ENCODE measurements around the gene BAZ2B. TPM values are rescaled to one million over a fixed set of nuclear protein-coding genes. Genes with fewer than 3 reads are reported as not detected.

The BAZ2B gene
- total and polyA plus RNA-seq, 2 of the 13 experiments (the other 11 are each of a cell fraction or from before 2014, with no cell fraction given): 14.0 to 15.1 TPM

GRCh38 chr2:159286709-159287441 is 329.5 kb downstream of the BAZ2B start (continued):
- TF ChIP-seq KMT2A (CRISPR knock-in tag; IDR thresholded peaks at IDR 0.05): peak; percentile 37; the same call in 1 of the 2 replicates
- TF ChIP-seq TARDBP (CRISPR knock-in tag; IDR thresholded peaks at IDR 0.05): no peak
- TF ChIP-seq GTF3A (CRISPR knock-in tag; conservative IDR thresholded peaks at IDR 0.05): no peak
- TF ChIP-seq ZNF530 (CRISPR knock-in tag; IDR thresholded peaks at IDR 0.05; ENCODE audit: low read depth): no peak
- TF ChIP-seq TMF1 (CRISPR knock-in tag; IDR thresholded peaks at IDR 0.05; ENCODE audit: low read depth): no peak
- TF ChIP-seq, protein P1, sequence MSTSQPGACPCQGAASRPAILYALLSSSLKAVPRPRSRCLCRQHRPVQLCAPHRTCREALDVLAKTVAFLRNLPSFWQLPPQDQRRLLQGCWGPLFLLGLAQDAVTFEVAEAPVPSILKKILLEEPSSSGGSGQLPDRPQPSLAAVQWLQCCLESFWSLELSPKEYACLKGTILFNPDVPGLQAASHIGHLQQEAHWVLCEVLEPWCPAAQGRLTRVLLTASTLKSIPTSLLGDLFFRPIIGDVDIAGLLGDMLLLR (CRISPR knock-in tag; IDR thresholded peaks at IDR 0.05): no peak
- TF ChIP-seq SALL1 (CRISPR knock-in tag; IDR thresholded peaks at IDR 0.05): peak; percentile 71; the same call in 1 of the 2 replicates
- no peak for TF ChIP-seq ZNF569 (CRISPR knock-in tag; IDR thresholded peaks at IDR 0.05; ENCODE audit: borderline replicate concordance)
- 0 out of 2 replicates have a peak, but pooled peaks have one; percentile 11 for TF ChIP-seq BRCA1 (CRISPR knock-in tag; IDR thresholded peaks at IDR 0.05)
- TF ChIP-seq, protein P2, sequence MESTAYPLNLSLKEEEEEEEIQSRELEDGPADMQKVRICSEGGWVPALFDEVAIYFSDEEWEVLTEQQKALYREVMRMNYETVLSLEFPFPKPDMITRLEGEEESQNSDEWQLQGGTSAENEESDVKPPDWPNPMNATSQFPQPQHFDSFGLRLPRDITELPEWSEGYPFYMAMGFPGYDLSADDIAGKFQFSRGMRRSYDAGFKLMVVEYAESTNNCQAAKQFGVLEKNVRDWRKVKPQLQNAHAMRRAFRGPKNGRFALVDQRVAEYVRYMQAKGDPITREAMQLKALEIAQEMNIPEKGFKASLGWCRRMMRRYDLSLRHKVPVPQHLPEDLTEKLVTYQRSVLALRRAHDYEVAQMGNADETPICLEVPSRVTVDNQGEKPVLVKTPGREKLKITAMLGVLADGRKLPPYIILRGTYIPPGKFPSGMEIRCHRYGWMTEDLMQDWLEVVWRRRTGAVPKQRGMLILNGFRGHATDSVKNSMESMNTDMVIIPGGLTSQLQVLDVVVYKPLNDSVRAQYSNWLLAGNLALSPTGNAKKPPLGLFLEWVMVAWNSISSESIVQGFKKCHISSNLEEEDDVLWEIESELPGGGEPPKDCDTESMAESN (CRISPR knock-in tag; conservative IDR thresholded peaks at IDR 0.05): no peak
- no peak; the same call in 1 of the 2 replicates for TF ChIP-seq EHMT2 (IDR thresholded peaks at IDR 0.05; ENCODE audit: borderline replicate concordance, low read depth, low read length)
- peak; percentile 71 for TF ChIP-seq THAP11 (CRISPR knock-in tag; IDR thresholded peaks at IDR 0.05)
- peak; percentile 31; the same call in 1 of the 2 replicates for TF ChIP-seq ZNF263 (CRISPR knock-in tag; IDR thresholded peaks at IDR 0.05)
- TF ChIP-seq ZC3H4 (CRISPR knock-in tag; IDR thresholded peaks at IDR 0.05; ENCODE audit: borderline replicate concordance): peak; percentile 68; the same call in 1 of the 2 replicates
- 0 out of 2 replicates have a peak, but pooled peaks have one; percentile 40 for TF ChIP-seq ZNF143 (CRISPR knock-in tag; IDR thresholded peaks at IDR 0.05)
- TF ChIP-seq RFX3 (CRISPR knock-in tag; IDR thresholded peaks at IDR 0.05): no peak
- TF ChIP-seq, protein P3, sequence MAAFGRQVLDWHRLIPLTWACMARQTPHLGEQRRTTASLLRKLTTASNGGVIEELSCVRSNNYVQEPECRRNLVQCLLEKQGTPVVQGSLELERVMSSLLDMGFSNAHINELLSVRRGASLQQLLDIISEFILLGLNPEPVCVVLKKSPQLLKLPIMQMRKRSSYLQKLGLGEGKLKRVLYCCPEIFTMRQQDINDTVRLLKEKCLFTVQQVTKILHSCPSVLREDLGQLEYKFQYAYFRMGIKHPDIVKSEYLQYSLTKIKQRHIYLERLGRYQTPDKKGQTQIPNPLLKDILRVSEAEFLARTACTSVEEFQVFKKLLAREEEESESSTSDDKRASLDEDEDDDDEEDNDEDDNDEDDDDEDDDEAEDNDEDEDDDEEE (CRISPR knock-in tag; IDR thresholded peaks at IDR 0.05): no peak
